Measurements from ENCODE around the gene BDKRB2. TPM values are rescaled to one million over a fixed set of nuclear protein-coding genes. Genes with fewer than 3 reads are reported as not detected.

BDKRB2 gene
- total and polyA plus RNA-seq, 2 of the 4 experiments (the other 2 are of a cell fraction): 60.9 to 73.1 TPM

GRCh38 chr14:96231056-96231455 is 26.4 kb downstream of the BDKRB2 start:
- no peak for DNase-seq
- dilution Hi-C loops (cut with HindIII; ENCODE audit: low sequenced_read_pairs, unreplicated experiment): no loop called here
- in situ Hi-C loops (cut with MboI; ENCODE audit: low sequenced_read_pairs): no loop called here
- no peaks in the 10 kb centered on the region for H3K9me3 ChIP-seq (ENCODE audit: control insufficient read depth, insufficient read depth, low read length)
- H4K5ac ChIP-seq (ENCODE audit: low read depth, low read length): no peak overlapping the region
- H3K27me3 ChIP-seq (ENCODE audit: control insufficient read depth, insufficient read depth, low read length): no peaks in the 10 kb centered on the region
- no peak overlapping the region for H4K8ac ChIP-seq (ENCODE audit: low read depth in 2 of 2, low read length in 2 of 2)
- H2BK5ac ChIP-seq (ENCODE audit: low read depth, low read length, poor library complexity, severe bottlenecking): no peak overlapping the region
- no peak overlapping the region for H3K4me3 ChIP-seq (ENCODE audit: insufficient read depth, low read depth, low read length)
- H3K56ac ChIP-seq (ENCODE audit: extremely low read depth, insufficient read depth, low read length): no peak overlapping the region
- peaks cover 49% of the 10 kb centered on the region for H4K20me1 ChIP-seq (ENCODE audit: insufficient read depth, low read length)
- H3K9ac ChIP-seq (ENCODE audit: low read depth, low read length): no peak overlapping the region
- peaks cover 32 to 84% of the 10 kb centered on the region in 2 experiments for H3K79me1 ChIP-seq (ENCODE audit: low read depth in 1 of 2, low read length in 2 of 2)
- no peak overlapping the region for H2AK9ac ChIP-seq (replicated peaks; ENCODE audit: low read depth, low read length, poor library complexity)
- H3K27ac ChIP-seq (ENCODE audit: insufficient read depth, low read length): no peak overlapping the region; the same call in 1 of the 2 replicates
- POLR2A ChIA-PET (ENCODE audit: unreplicated experiment): interaction anchor here (0.6 kb wide), 1 partner anchor 111 kb away, joined by 4 read pairs; no protein-coding TSS in a partner anchor
- intact Hi-C loops (cut with micrococcal nuclease): no loop called here
- no peak overlapping the region for H3K18ac ChIP-seq (ENCODE audit: low read depth, low read length)
- H2BK15ac ChIP-seq (ENCODE audit: low read depth, low read length): no peak overlapping the region
- no peak overlapping the region for H2AK5ac ChIP-seq (ENCODE audit: low read depth, low read length)
- peaks cover 15% of the 10 kb centered on the region for H3K4me1 ChIP-seq (ENCODE audit: control insufficient read depth, insufficient read depth, low read length)
- H3K23ac ChIP-seq (ENCODE audit: low read depth, low read length): no peak overlapping the region
- no peak overlapping the region for H4K91ac ChIP-seq (ENCODE audit: insufficient read depth, low read depth, low read length)
- peaks cover 37% of the 10 kb centered on the region for H3K9me1 ChIP-seq (ENCODE audit: insufficient read depth, low read length)
- H3K36me3 ChIP-seq (ENCODE audit: control insufficient read depth, insufficient read depth, low read length): peaks cover 73% of the 10 kb centered on the region
- ATAC-seq (ENCODE audit: low read depth): no peak
- no peak overlapping the region; the same call in 1 of the 2 replicates for H3K4ac ChIP-seq (ENCODE audit: low read depth, low read length)
- no peak overlapping the region for H2AFZ ChIP-seq (replicated peaks; ENCODE audit: low read length, poor library complexity)
- H3K14ac ChIP-seq (replicated peaks; ENCODE audit: low read depth, low read length): no peak overlapping the region
- TF ChIP-seq CHD1 (IDR thresholded peaks at IDR 0.05; ENCODE audit: low read depth, low read length) (no peak), ELK1 (IDR thresholded peaks at IDR 0.05; ENCODE audit: borderline replicate concordance, low read depth, low read length) (no peak), BHLHE40 (IDR thresholded peaks at IDR 0.05; ENCODE audit: low read depth, low read length) (no peak), FOS (IDR thresholded peaks at IDR 0.05; ENCODE audit: low read depth, low read length) (no peak), RFX5 (IDR thresholded peaks at IDR 0.05; ENCODE audit: low read depth, low read length) (no peak), NFE2L2 (IDR thresholded peaks at IDR 0.05; ENCODE audit: low read depth, low read length) (no peak), MAFK (IDR thresholded peaks at IDR 0.05; ENCODE audit: low read depth, low read length) (no peak), POLR2A (IDR thresholded peaks at IDR 0.05; ENCODE audit: low read depth, low read length) (no peak), RAD21 (IDR thresholded peaks at IDR 0.05; ENCODE audit: low read length) (no peak), USF2 (IDR thresholded peaks at IDR 0.05; ENCODE audit: low read depth, low read length) (no peak), CTCF (conservative IDR thresholded peaks at IDR 0.05; ENCODE audit: low read depth, low read length) (no peak), RCOR1 (IDR thresholded peaks at IDR 0.05; ENCODE audit: insufficient replicate concordance, low read length) (no peak), CEBPB (IDR thresholded peaks at IDR 0.05; ENCODE audit: low read depth, low read length) (no peak), MXI1 (IDR thresholded peaks at IDR 0.05; ENCODE audit: borderline replicate concordance, low read depth, low read length) (no peak), SMC3 (IDR thresholded peaks at IDR 0.05; ENCODE audit: low read depth, low read length) (no peak), MAZ (IDR thresholded peaks at IDR 0.05; ENCODE audit: borderline replicate concordance, low read depth, low read length) (no peak)
- no peak overlapping the region for H3K4me2 ChIP-seq (ENCODE audit: low read depth, low read length)
- BruUV-seq (replicated peaks): no TSS peak
- no peak overlapping the region for H2BK120ac ChIP-seq (ENCODE audit: low read depth, low read length)
- WGBS, 2 experiments (ENCODE audit: extremely low coverage in 2 of 2, insufficient read length in 1 of 2): no CpG with 5 or more reads among the region's 4 CpGs
- H2BK20ac ChIP-seq (ENCODE audit: low read depth, low read length): no peak overlapping the region
- CTCF ChIA-PET: interaction anchor here (2.0 kb wide), 1 partner anchor 44 kb away, joined by 8 read pairs; no protein-coding TSS in a partner anchor

All from IMR-90 (cell line).